ENCODE data around the gene THSD7B. TPM values are rescaled to one million over a fixed set of nuclear protein-coding genes. Genes with fewer than 3 reads are reported as not detected.

THSD7B gene
- total RNA-seq, 1 experiment from 2014 or later, result 0.28 TPM

- Histone ChIP-seq H3K27me3 (ENCODE audit: control insufficient read depth, insufficient read depth, low read length) (no peaks in the 10 kb centered on the region; the same call in 1 of the 2 replicates), H3K4me3 (ENCODE audit: insufficient read depth, low read depth, low read length) (no peak overlapping the region), H3K36me3 (replicated peaks; ENCODE audit: control insufficient read depth, insufficient read depth, low read length) (no peaks in the 10 kb centered on the region)
- no peak for DNase-seq
These were observed 12.0 kb downstream of the THSD7B start for GRCh38 chr2:136777391-136777790.

GRCh38 chr2:136783856-136784255, 18.5 kb downstream of the THSD7B start:
- no peak for DNase-seq
- H3K36me3 ChIP-seq (replicated peaks; ENCODE audit: control insufficient read depth, insufficient read depth, low read length), result no peaks in the 10 kb centered on the region
- no peaks in the 10 kb centered on the region for H3K27me3 ChIP-seq (ENCODE audit: control insufficient read depth, insufficient read depth, low read length)
- no peak overlapping the region for H3K4me3 ChIP-seq (ENCODE audit: insufficient read depth, low read depth, low read length)

- Histone ChIP-seq H3K27me3 (ENCODE audit: control insufficient read depth, insufficient read depth, low read length) (no peaks in the 10 kb centered on the region), H3K36me3 (replicated peaks; ENCODE audit: control insufficient read depth, insufficient read depth, low read length) (no peaks in the 10 kb centered on the region), H3K4me3 (ENCODE audit: insufficient read depth, low read depth, low read length) (no peak overlapping the region)
- DNase-seq, result no peak
These were observed 19.9 kb downstream of the THSD7B start for GRCh38 chr2:136785215-136785614.

- Histone ChIP-seq H3K36me3 (replicated peaks; ENCODE audit: control insufficient read depth, insufficient read depth, low read length) (no peaks in the 10 kb centered on the region), H3K27me3 (ENCODE audit: control insufficient read depth, insufficient read depth, low read length) (no peaks in the 10 kb centered on the region), H3K4me3 (ENCODE audit: insufficient read depth, low read depth, low read length) (no peak overlapping the region)
- no peak for DNase-seq
These were observed 22.6 kb downstream of the THSD7B start for GRCh38 chr2:136787970-136788369.

- no peaks in the 10 kb centered on the region for H3K36me3 ChIP-seq (replicated peaks; ENCODE audit: control insufficient read depth, insufficient read depth, low read length)
- H3K27me3 ChIP-seq (ENCODE audit: control insufficient read depth, insufficient read depth, low read length), result no peaks in the 10 kb centered on the region
- no peak overlapping the region for H3K4me3 ChIP-seq (ENCODE audit: insufficient read depth, low read depth, low read length)
- DNase-seq, result peak; percentile 7
These were observed 31.0 kb downstream of the THSD7B start for GRCh38 chr2:136796339-136796738.

GRCh38 chr2:136798766-136799165, 33.4 kb downstream of the THSD7B start:
- Histone ChIP-seq H3K27me3 (ENCODE audit: control insufficient read depth, insufficient read depth, low read length) (no peaks in the 10 kb centered on the region), H3K4me3 (ENCODE audit: insufficient read depth, low read depth, low read length) (no peak overlapping the region), H3K36me3 (replicated peaks; ENCODE audit: control insufficient read depth, insufficient read depth, low read length) (no peaks in the 10 kb centered on the region)
- no peak for DNase-seq

- H3K27me3 ChIP-seq (ENCODE audit: control insufficient read depth, insufficient read depth, low read length), result no peaks in the 10 kb centered on the region
- no peak for DNase-seq
- H3K4me3 ChIP-seq (ENCODE audit: insufficient read depth, low read depth, low read length), result no peak overlapping the region
- no peaks in the 10 kb centered on the region for H3K36me3 ChIP-seq (replicated peaks; ENCODE audit: control insufficient read depth, insufficient read depth, low read length)
These were observed 36.3 kb downstream of the THSD7B start for GRCh38 chr2:136801661-136802060.

GRCh38 chr2:136809998-136810397, 44.7 kb downstream of the THSD7B start:
- no peaks in the 10 kb centered on the region for H3K27me3 ChIP-seq (ENCODE audit: control insufficient read depth, insufficient read depth, low read length)
- no peak for DNase-seq

GRCh38 chr2:136818839-136819238, 53.5 kb downstream of the THSD7B start:
- Histone ChIP-seq H3K36me3 (replicated peaks; ENCODE audit: control insufficient read depth, insufficient read depth, low read length) (no peaks in the 10 kb centered on the region), H3K4me3 (ENCODE audit: insufficient read depth, low read depth, low read length) (no peak overlapping the region), H3K27me3 (ENCODE audit: control insufficient read depth, insufficient read depth, low read length) (no peaks in the 10 kb centered on the region)
- peak; percentile 3 for DNase-seq

More at GRCh38 chr2:136809998-136810397, 44.7 kb downstream of the THSD7B start:
- no peaks in the 10 kb centered on the region for H3K36me3 ChIP-seq (replicated peaks; ENCODE audit: control insufficient read depth, insufficient read depth, low read length)
- no peak overlapping the region for H3K4me3 ChIP-seq (ENCODE audit: insufficient read depth, low read depth, low read length)

- Histone ChIP-seq H3K27me3 (ENCODE audit: control insufficient read depth, insufficient read depth, low read length) (no peaks in the 10 kb centered on the region), H3K36me3 (replicated peaks; ENCODE audit: control insufficient read depth, insufficient read depth, low read length) (no peaks in the 10 kb centered on the region), H3K4me3 (ENCODE audit: insufficient read depth, low read depth, low read length) (no peak overlapping the region)
- DNase-seq, result no peak
These were observed 57.9 kb downstream of the THSD7B start for GRCh38 chr2:136823291-136823690.

GRCh38 chr2:136828162-136828561, 62.8 kb downstream of the THSD7B start:
- Histone ChIP-seq H3K4me3 (ENCODE audit: insufficient read depth, low read depth, low read length) (no peak overlapping the region), H3K36me3 (replicated peaks; ENCODE audit: control insufficient read depth, insufficient read depth, low read length) (no peaks in the 10 kb centered on the region), H3K27me3 (ENCODE audit: control insufficient read depth, insufficient read depth, low read length) (no peaks in the 10 kb centered on the region)
- no peak for DNase-seq

- Histone ChIP-seq H3K4me3 (ENCODE audit: insufficient read depth, low read depth, low read length) (no peak overlapping the region), H3K27me3 (ENCODE audit: control insufficient read depth, insufficient read depth, low read length) (no peaks in the 10 kb centered on the region), H3K36me3 (replicated peaks; ENCODE audit: control insufficient read depth, insufficient read depth, low read length) (no peaks in the 10 kb centered on the region)
- no peak for DNase-seq
These were observed 63.4 kb downstream of the THSD7B start for GRCh38 chr2:136828774-136829173.

GRCh38 chr2:136844546-136844945, 79.2 kb downstream of the THSD7B start:
- H3K27me3 ChIP-seq (ENCODE audit: control insufficient read depth, insufficient read depth, low read length), result no peaks in the 10 kb centered on the region
- no peaks in the 10 kb centered on the region for H3K36me3 ChIP-seq (replicated peaks; ENCODE audit: control insufficient read depth, insufficient read depth, low read length)
- DNase-seq, result no peak
- H3K4me3 ChIP-seq (ENCODE audit: insufficient read depth, low read depth, low read length), result no peak overlapping the region

GRCh38 chr2:136858656-136859055, 93.3 kb downstream of the THSD7B start:
- Histone ChIP-seq H3K4me3 (ENCODE audit: insufficient read depth, low read depth, low read length) (no peak overlapping the region), H3K27me3 (ENCODE audit: control insufficient read depth, insufficient read depth, low read length) (no peaks in the 10 kb centered on the region), H3K36me3 (replicated peaks; ENCODE audit: control insufficient read depth, insufficient read depth, low read length) (no peaks in the 10 kb centered on the region)
- no peak for DNase-seq

- no peak for DNase-seq
- Histone ChIP-seq H3K27me3 (ENCODE audit: control insufficient read depth, insufficient read depth, low read length) (no peaks in the 10 kb centered on the region), H3K36me3 (replicated peaks; ENCODE audit: control insufficient read depth, insufficient read depth, low read length) (no peaks in the 10 kb centered on the region), H3K4me3 (ENCODE audit: insufficient read depth, low read depth, low read length) (no peak overlapping the region)
These were observed 95.2 kb downstream of the THSD7B start for GRCh38 chr2:136860443-136860958.

- Histone ChIP-seq H3K36me3 (replicated peaks; ENCODE audit: control insufficient read depth, insufficient read depth, low read length) (no peaks in the 10 kb centered on the region), H3K4me3 (ENCODE audit: insufficient read depth, low read depth, low read length) (no peak overlapping the region), H3K27me3 (ENCODE audit: control insufficient read depth, insufficient read depth, low read length) (no peaks in the 10 kb centered on the region)
- no peak for DNase-seq
These were observed 98.1 kb downstream of the THSD7B start for GRCh38 chr2:136863468-136863867.

Measured in H7 (cell line).